Liver (tissue), 9 donors: Measurements from ENCODE around the gene RFTN2. TPM values are rescaled to one million over a fixed set of nuclear protein-coding genes. Genes with fewer than 3 reads are reported as not detected.

ENCODE experiments used
- DNase-seq: peaks from one replicate; pipeline ENCODE4 v3.0.0-alpha.2; 2017; ENCODE audit warnings: low spot score
- H3K27ac ChIP-seq, 2 donors: one replicate each; pipeline ENCODE4 v1.7.0; 2013; ENCODE audit warnings: inconsistent platforms in 2 of 2, low read length in 2 of 2, control low read depth in 1 of 2, low read depth in 1 of 2, mild to moderate bottlenecking in 1 of 2
- H3K27me3 ChIP-seq, 4 donors: one replicate each; pipeline versions ENCODE4 v1.6.1 to v1.7.0; 2013; ENCODE audit warnings: low read length in 3 of 4, inconsistent platforms in 1 of 4, mild to moderate bottlenecking in 1 of 4, moderate library complexity in 1 of 4; ENCODE audit not compliant: control insufficient read depth in 4 of 4, insufficient read depth in 4 of 4
- H3K36me3 ChIP-seq, 4 donors: one replicate each; pipeline versions ENCODE4 v1.6.1 to v1.7.0; 2013; ENCODE audit warnings: low read length in 3 of 4, mild to moderate bottlenecking in 3 of 4, low read depth in 1 of 4, moderate library complexity in 1 of 4; ENCODE audit not compliant: control insufficient read depth in 4 of 4, insufficient read depth in 3 of 4
- H3K4me1 ChIP-seq, 4 donors: one replicate each; pipeline versions ENCODE4 v1.6.1 to v1.7.0; 2013; ENCODE audit warnings: low read length in 3 of 4, mild to moderate bottlenecking in 3 of 4, moderate library complexity in 1 of 4; ENCODE audit not compliant: control insufficient read depth in 4 of 4, insufficient read depth in 4 of 4
- H3K4me3 ChIP-seq, 3 donors: one replicate each; pipeline versions ENCODE4 v1.6.1 to v1.7.0; 2013; ENCODE audit warnings: low read length in 3 of 3, control low read depth in 1 of 3, low read depth in 1 of 3, mild to moderate bottlenecking in 1 of 3
- H3K9ac ChIP-seq, 2 donors: one replicate each; pipeline ENCODE4 v1.7.0; 2013; ENCODE audit warnings: low read length in 2 of 2, mild to moderate bottlenecking in 2 of 2, moderate library complexity in 2 of 2, control low read depth in 1 of 2, low read depth in 1 of 2
- H3K9me3 ChIP-seq, 4 donors: one replicate each; pipeline versions ENCODE4 v1.6.1 to v1.7.0; 2013; ENCODE audit warnings: low read length in 3 of 4; ENCODE audit not compliant: control insufficient read depth in 4 of 4
- ATF3 ChIP-seq: IDR thresholded peaks from 2 replicates; pipeline ENCODE4 v1.6.1; 2016; ENCODE audit warnings: antibody characterized with exemption
- CTCF ChIP-seq: fragments of 150-350 bp; IDR thresholded peaks from 2 replicates; pipeline ENCODE4 v1.5.1; 2017; ENCODE audit warnings: improper control_type of control experiment, low read depth, low read length; ENCODE audit not compliant: missing input control
- EGR1 ChIP-seq, 2 donors: IDR thresholded peaks; 2 replicates each; pipeline ENCODE4 v1.6.1; 2016 to 2018; ENCODE audit warnings: antibody characterized with exemption in 2 of 2, low read depth in 2 of 2
- FOXA1 ChIP-seq: IDR thresholded peaks from 2 replicates; pipeline ENCODE4 v1.6.1; 2016; ENCODE audit warnings: antibody characterized with exemption
- FOXA2 ChIP-seq: IDR thresholded peaks from 2 replicates; pipeline ENCODE4 v1.6.1; 2016; ENCODE audit warnings: antibody characterized with exemption
- GABPA ChIP-seq, 2 donors: IDR thresholded peaks in 1 of 2; conservative IDR thresholded peaks in 1 of 2; 2 replicates each; pipeline ENCODE4 v1.6.1; 2016; ENCODE audit warnings: antibody characterized with exemption in 2 of 2, mild to moderate bottlenecking in 1 of 2, moderate library complexity in 1 of 2
- HNF4A ChIP-seq, 2 donors: conservative IDR thresholded peaks; 2 replicates each; pipeline ENCODE4 v1.6.1; 2016; ENCODE audit warnings: antibody characterized with exemption in 2 of 2, mild to moderate bottlenecking in 2 of 2
- HNF4G ChIP-seq: IDR thresholded peaks from 2 replicates; pipeline ENCODE4 v1.6.1; 2016; ENCODE audit warnings: antibody characterized with exemption
- JUND ChIP-seq, 2 donors: IDR thresholded peaks; 2 replicates each; pipeline ENCODE4 v1.6.1; 2016; ENCODE audit warnings: antibody characterized with exemption in 2 of 2
- MAX ChIP-seq: IDR thresholded peaks from 2 replicates; pipeline ENCODE4 v1.6.1; 2016; ENCODE audit warnings: antibody characterized with exemption
- NR2F2 ChIP-seq: IDR thresholded peaks from 2 replicates; pipeline ENCODE4 v1.6.1; 2016; ENCODE audit warnings: antibody characterized with exemption
- RAD21 ChIP-seq, 2 donors: IDR thresholded peaks; 2 replicates each; pipeline ENCODE4 v1.6.1; 2016; ENCODE audit warnings: antibody characterized with exemption in 2 of 2, mild to moderate bottlenecking in 2 of 2
- REST ChIP-seq: IDR thresholded peaks from 2 replicates; pipeline ENCODE4 v1.6.1; 2016; ENCODE audit warnings: antibody characterized with exemption, mild to moderate bottlenecking
- RXRA ChIP-seq, 2 donors: IDR thresholded peaks; 2 replicates each; pipeline ENCODE4 v1.6.1; 2017 to 2018; ENCODE audit warnings: antibody characterized with exemption in 2 of 2, mild to moderate bottlenecking in 1 of 2
- SP1 ChIP-seq: IDR thresholded peaks from 2 replicates; pipeline ENCODE4 v1.6.1; 2018; ENCODE audit warnings: antibody characterized with exemption, mild to moderate bottlenecking
- TAF1 ChIP-seq: conservative IDR thresholded peaks from 2 replicates; pipeline ENCODE4 v1.6.1; 2016; ENCODE audit warnings: antibody characterized with exemption, mild to moderate bottlenecking
- YY1 ChIP-seq: IDR thresholded peaks from 2 replicates; pipeline ENCODE4 v1.6.1; 2016; ENCODE audit warnings: antibody characterized with exemption, mild to moderate bottlenecking
- ZBTB33 ChIP-seq: IDR thresholded peaks from 2 replicates; pipeline ENCODE4 v1.6.1; 2016; ENCODE audit warnings: antibody characterized with exemption
- WGBS: extraction: QIAGEN DNeasy Blood & Tissue Kit; methylation state at CpG from one replicate; pipeline ENCODE4 v1.1.7; 2013; 5-methylcytosine and 5-hydroxymethylcytosine counted together
- polyA plus RNA-seq, 2 donors: library from polyadenylated mRNA; stranded (reverse) in 1 of 2; unstranded in 1 of 2; fragments of 200-250 nt in 1 of 2; fragments of >200 nt in 1 of 2; fragmentation: Nextera tagmentation in 1 of 2; extraction: Ambion mirVana in 1 of 2; gene quantifications; one replicate each; pipeline versions ENCODE4 v1.2.1 to v1.2.3, GENCODE V29; 2013 to 2015
- total RNA-seq, 2 donors: library from RNA; depleted of rRNA; stranded (reverse); fragments of >200 nt; gene quantifications; one replicate each; pipeline ENCODE4 v1.2.3, GENCODE V29; 2014
- donor health status: healthy.
- donor health status: healthy.
- donor health status: healthy.
- donor health status: healthy.
- donor health status: healthy.

The RFTN2 gene
- total and polyA plus RNA-seq, 4 donors, result 0.40 to 4.2 (median 1.2) TPM

GRCh38 chr2:197573608-197574007 is 101.8 kb downstream of the RFTN2 start:
- H3K9ac ChIP-seq, result no peak overlapping the region
- no peak for DNase-seq
- H3K4me3 ChIP-seq, result no peak overlapping the region
- no peaks in the 10 kb centered on the region for H3K27me3 ChIP-seq
- peaks cover 0 to 7% (median 0%) of the 10 kb centered on the region in 4 donors for H3K4me1 ChIP-seq
- no peaks in the 10 kb centered on the region for H3K36me3 ChIP-seq
- 97% methylated on average over 2 of the region's 2 CpGs for WGBS
- no peak overlapping the region for H3K27ac ChIP-seq
- peaks cover 0 to 2% (median 0%) of the 10 kb centered on the region in 4 donors for H3K9me3 ChIP-seq
- no peak for TF ChIP-seq GABPA (IDR thresholded peaks at IDR 0.05 in 1 of 2, conservative IDR thresholded peaks at IDR 0.05 in 1 of 2)
- no peak for TF ChIP-seq NR2F2
- TF ChIP-seq HNF4A (conservative IDR thresholded peaks at IDR 0.05), result no peak
- no peak for TF ChIP-seq CTCF
- no peak for TF ChIP-seq TAF1
- TF ChIP-seq MAX, result no peak
- TF ChIP-seq FOXA1, result no peak
- no peak for TF ChIP-seq YY1
- TF ChIP-seq RAD21 (IDR thresholded peaks at IDR 0.05), result no peak
- TF ChIP-seq RXRA (IDR thresholded peaks at IDR 0.05), result no peak
- TF ChIP-seq JUND (IDR thresholded peaks at IDR 0.05), result no peak
- no peak for TF ChIP-seq SP1
- no peak for TF ChIP-seq HNF4G

GRCh38 chr2:197571627-197572271 is 103.6 kb downstream of the RFTN2 start:
- Histone ChIP-seq H3K9me3 (peaks cover 0 to 2% (median 0%) of the 10 kb centered on the region in 4 donors), H3K27me3 (no peaks in the 10 kb centered on the region), H3K4me1 (peaks cover 0 to 2% (median 0%) of the 10 kb centered on the region in 4 donors), H3K36me3 (peaks cover 0 to under 1% (median 0%) of the 10 kb centered on the region in 4 donors), H3K9ac (no peak overlapping the region), H3K27ac (no peak overlapping the region), H3K4me3 (no peak overlapping the region)
- TF ChIP-seq ZBTB33 (no peak), YY1 (no peak), MAX (no peak), GABPA (IDR thresholded peaks at IDR 0.05 in 1 of 2, conservative IDR thresholded peaks at IDR 0.05 in 1 of 2) (no peak), FOXA1 (no peak), NR2F2 (no peak), CTCF (no peak), ATF3 (no peak), HNF4G (no peak), RXRA (IDR thresholded peaks at IDR 0.05) (no peak), RAD21 (IDR thresholded peaks at IDR 0.05) (no peak), FOXA2 (no peak), EGR1 (IDR thresholded peaks at IDR 0.05; ENCODE audit: low read depth in 2 of 2) (no peak), REST (no peak), TAF1 (no peak), JUND (IDR thresholded peaks at IDR 0.05) (no peak), SP1 (no peak), HNF4A (conservative IDR thresholded peaks at IDR 0.05) (no peak)
- WGBS, result 82% methylated on average over 10 of the region's 10 CpGs
- no peak for DNase-seq
